Body of pancreas (tissue), 4 donors: ENCODE data around the gene CTPS2.

ENCODE experiments used
- POLR2A ChIP-seq, 3 donors: fragments of 450-650 bp; IDR thresholded peaks; one replicate each; pipeline ENCODE4 v1.6.1; 2016; ENCODE audit warnings: antibody characterized with exemption in 3 of 3, mild to moderate bottlenecking in 2 of 3
- TF ChIP-seq, protein P1 (sequence below), 7 experiments: fragments of 450-650 bp in 4 of 7; fragments of 200-600 bp in 3 of 7; sonication (generic) in 3 of 7; IDR thresholded peaks; one replicate each; pipeline ENCODE4 v1.5.1; 2016 to 2019; ENCODE audit warnings: antibody characterized with exemption in 7 of 7

DNA sequence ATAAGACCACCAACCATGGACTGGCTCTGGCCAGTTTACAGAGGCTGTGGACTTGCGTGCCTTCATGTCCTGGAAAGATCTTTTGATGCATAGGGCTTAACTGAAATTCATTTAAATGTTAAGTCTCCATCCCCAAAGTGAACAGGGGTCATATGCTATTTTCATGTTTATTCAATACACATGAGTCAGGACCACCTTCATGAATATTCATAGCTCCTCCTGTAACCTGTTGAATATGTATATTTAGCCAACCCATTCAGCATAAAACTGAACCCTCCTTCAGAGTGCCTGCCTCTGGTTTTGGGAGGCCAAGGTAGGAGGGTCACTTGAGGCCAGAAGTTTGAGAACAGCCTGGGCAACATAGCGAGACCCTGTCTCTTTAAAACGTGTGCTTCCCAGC, 7.1 kb downstream of the CTPS2 start:
- TF ChIP-seq, protein P1, sequence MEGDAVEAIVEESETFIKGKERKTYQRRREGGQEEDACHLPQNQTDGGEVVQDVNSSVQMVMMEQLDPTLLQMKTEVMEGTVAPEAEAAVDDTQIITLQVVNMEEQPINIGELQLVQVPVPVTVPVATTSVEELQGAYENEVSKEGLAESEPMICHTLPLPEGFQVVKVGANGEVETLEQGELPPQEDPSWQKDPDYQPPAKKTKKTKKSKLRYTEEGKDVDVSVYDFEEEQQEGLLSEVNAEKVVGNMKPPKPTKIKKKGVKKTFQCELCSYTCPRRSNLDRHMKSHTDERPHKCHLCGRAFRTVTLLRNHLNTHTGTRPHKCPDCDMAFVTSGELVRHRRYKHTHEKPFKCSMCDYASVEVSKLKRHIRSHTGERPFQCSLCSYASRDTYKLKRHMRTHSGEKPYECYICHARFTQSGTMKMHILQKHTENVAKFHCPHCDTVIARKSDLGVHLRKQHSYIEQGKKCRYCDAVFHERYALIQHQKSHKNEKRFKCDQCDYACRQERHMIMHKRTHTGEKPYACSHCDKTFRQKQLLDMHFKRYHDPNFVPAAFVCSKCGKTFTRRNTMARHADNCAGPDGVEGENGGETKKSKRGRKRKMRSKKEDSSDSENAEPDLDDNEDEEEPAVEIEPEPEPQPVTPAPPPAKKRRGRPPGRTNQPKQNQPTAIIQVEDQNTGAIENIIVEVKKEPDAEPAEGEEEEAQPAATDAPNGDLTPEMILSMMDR (IDR thresholded peaks at IDR 0.05) = no peak
- no peak for TF ChIP-seq POLR2A (IDR thresholded peaks at IDR 0.05)
